ENCODE data around the gene SGSM1.

The SGSM1 gene

GRCh38 chr22:24841261-24841660, 35.2 kb downstream of the SGSM1 start:
- DNase-seq, result no peak

- no peak for DNase-seq
Observed at GRCh38 chr22:24843048-24843447, 37.0 kb downstream of the SGSM1 start.

DNA sequence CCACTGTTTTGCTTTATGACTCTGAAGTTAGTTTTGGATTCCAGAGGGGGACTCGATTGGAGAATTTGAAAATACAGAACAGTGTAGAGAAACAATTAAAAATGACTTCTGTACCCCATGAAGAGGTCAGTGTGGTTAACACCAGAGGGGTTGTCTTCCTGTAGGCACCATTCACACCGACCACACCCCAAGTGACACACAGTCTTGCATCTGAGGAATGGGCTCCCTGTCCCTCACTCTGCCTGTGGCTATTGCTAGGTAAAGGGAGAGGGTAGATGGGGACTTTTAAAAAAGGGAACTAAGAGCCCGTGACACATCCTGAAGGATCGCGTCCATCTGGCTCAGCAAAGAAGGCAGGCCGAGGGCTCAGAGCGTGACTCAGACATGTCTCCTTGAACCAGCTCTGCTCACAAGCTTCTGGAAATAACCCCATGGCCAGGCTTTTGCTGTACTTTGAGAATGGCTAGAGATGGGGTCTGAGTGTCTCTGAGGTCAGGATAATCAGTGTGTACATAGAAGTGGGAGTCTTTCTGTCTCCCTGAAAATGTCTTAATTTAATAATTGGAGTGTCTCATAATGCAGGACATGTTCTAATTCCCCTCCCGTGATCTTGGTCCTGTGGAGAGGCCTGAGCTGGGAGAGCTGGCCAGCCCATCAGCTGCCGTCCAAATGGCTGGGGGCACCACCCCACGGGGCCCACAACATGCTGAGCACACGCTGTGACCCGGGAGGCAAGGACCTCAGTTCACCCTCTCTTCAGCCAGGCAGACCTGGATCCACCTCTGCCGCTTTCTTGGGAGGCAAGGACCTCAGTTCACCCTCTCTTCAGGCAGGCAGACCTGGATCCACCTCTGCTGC, 39.3 kb downstream of the SGSM1 start:
- no peak for DNase-seq

- no peak for DNase-seq
Observed at GRCh38 chr22:24847490-24847889, 41.5 kb downstream of the SGSM1 start.

GRCh38 chr22:24848559-24849168, 42.7 kb downstream of the SGSM1 start:
- DNase-seq, result no peak

DNA sequence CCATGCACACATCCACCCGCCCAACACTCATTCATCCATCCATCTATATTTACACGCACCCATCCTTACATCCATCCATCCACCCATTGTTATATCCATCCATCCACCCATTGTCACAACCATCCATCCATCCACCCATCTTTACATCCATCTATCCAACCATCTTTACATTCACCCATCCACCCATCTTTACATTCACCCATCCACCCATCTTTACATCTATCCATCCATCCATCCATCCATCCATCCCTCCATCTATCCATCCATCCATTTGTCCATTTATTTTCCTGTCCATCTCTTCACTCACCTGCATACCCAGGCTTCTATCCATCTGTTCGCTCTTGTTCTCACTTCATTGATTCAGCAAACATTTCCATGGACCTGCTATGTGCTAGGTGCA, 49.8 kb downstream of the SGSM1 start:
- no peak for DNase-seq

DNA sequence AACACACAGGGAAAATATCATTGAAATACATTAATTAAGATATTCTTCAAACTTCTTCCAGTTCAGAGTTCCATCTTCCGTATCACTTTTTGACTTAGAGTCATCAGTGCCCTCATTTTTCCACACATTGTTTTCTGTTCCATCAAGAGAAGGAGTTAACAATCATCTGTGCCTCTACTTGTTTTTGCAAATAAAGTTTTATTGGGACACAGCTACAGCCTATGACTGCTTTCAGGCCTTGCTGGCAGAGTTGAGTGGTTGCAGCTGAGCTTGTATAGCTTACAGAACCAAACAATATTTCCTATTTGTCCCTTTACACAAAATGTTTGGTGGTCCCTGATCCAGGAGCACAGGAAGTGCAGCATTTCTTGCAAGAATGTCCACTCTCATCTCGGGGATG, 51.6 kb downstream of the SGSM1 start:
- DNase-seq, result no peak

GRCh38 chr22:24859587-24859986, 53.6 kb downstream of the SGSM1 start:
- DNase-seq, result no peak

DNA sequence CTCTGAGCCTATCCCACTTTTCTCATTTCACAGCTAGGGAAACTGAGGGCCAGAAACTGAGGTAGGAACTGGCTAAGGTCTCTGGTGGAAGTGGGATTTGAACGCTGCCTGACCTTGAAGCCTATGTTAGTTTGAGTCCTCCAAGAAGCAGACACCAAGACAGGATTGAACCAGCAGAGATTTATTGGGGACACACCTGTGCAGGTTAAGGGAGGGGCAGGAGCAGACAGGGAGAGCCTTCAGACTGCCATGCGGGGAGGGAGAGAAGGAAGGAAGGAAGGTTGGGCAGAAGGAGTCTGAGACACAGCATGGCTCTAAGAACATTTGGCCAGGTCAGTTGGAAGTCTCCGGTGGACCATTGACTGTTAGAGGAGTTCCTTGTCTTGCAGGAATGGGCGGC, 59.5 kb downstream of the SGSM1 start:
- no peak for DNase-seq

DNA sequence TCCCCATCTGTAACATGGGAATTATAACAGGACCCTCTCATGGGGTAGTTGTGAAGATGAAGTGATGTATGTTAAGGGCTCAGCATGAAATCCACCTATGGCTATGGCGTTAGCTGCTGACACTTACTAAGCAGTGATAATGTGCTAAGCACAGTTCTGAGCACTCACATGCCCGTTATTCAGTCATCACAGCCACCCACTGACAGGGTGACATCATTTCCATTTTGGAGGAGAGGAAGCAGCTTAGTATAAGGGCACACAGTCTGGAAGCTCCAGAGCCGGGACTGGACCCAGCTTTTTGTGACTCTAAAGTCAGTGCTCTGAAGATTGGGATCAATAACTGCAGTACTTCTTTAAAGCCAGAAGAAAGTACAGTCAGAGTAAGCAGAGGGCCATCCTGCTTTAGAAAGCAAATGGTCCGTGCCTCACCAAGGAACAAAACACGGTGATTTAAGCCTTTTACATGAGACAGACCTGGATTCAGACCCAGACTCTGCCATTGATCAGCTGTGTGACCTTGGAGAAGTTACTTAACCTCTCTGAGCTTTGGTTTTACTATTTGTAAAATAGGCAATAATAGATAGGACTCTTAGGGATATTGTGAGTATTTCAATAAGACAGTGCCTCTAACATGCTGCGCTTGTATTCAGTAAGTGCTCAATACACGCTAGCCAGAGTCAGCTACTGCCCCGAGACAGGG, 61.5 kb downstream of the SGSM1 start:
- DNase-seq, result no peak

- DNase-seq, result no peak
Observed at GRCh38 chr22:24868979-24869378, 63.0 kb downstream of the SGSM1 start.

DNA sequence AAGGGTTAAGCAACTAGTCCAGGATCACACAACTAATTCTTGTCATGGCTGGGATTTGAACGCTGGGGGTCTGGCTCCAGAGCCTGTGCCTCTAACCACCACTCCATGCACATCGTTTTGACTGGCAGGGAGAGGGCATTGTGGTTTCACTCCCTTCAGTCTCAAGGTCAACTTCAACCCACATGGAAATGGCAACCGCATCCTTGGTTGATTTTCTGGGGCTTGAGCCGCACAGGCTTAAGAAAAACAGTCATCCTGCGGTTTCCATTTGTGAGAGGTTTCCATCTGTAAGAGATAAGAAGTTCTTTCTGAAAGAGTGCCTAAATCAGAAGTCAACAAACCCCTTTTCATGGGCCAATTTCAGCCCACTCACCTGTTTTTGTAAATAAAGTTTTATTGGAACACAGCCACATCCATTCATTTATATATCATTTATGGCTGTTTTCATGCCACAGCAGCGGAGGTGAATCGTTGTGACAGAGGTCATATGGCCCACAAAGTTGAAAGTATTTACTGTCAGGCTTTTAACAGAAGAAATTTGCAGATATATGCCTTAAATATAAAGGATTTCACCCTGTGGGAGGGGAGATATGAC, 65.7 kb downstream of the SGSM1 start:
- DNase-seq, result no peak

DNA sequence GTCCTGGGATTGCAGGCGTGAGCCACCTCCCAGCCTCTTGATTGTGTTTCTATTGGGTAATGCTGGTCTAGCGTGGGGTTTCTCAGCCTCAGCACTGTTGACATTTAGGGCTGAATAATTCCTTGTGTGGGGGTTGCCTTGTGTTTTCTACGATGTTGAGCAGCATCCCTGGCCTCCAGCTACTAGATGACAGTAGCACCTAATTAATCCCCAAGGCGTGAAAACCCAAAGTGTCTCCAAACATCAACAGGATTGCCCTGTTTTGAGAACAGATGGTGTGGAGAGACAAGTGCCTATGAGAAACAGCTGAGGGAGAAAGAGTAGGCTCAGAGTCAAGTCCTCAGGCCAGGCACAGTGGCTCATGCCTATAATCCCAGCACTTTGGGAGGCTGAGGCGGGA, 67.2 kb downstream of the SGSM1 start:
- DNase-seq, result no peak

DNA sequence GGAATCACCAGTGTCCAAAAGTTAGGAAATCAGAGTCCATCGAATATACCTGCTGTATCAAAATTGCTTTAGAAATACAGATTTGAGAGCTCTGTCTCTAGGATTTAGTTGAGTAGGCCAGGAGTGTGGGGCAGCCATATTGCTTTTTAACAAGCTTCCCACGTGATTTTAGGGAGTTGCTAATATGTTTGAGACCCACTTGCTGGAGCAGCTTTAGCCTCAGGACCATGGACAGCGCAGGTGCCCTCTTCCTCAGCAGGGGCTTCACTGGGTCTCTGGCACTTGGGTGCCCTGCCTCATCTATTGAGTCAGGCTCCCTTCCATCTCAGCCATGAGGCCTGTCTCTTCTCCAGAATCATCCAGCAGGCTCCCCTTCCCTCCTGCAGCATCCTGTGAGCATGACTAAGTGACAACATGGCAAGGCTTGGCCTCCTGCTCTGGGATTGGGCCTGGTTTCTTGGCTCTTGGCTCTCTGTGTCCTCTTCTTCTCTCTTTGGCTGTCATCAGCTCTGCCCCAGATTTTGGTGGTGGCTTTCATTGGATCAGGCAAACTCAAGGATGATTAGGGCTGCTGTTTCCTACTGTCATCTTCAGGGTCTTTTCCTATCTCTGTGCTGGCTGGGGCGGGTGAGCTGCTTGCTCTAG, 70.0 kb downstream of the SGSM1 start:
- DNase-seq, result peak; percentile 7

- DNase-seq, result no peak
Observed at GRCh38 chr22:24876700-24877099, 70.7 kb downstream of the SGSM1 start.

GRCh38 chr22:24878969-24879368, 73.0 kb downstream of the SGSM1 start:
- no peak for DNase-seq

GRCh38 chr22:24883432-24883831, 77.4 kb downstream of the SGSM1 start:
- no peak for DNase-seq

DNA sequence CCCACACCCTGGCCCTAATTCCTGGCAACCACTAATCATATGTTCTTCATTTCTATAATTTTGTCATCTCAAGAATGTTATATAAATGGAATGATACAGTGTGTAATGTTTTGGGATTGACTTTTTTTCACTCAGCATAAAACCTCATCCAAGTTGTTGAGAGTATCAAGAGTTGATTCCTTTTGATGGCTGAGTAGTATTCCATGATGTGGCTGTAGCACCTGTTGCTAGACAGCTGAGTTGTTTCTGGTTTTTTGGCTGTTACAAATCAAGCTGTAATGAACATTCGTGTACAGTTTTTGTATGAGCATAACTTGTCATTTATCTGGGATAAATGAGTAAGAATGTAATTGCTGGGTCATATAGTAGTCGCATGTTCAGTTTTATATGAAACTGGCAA, 81.2 kb downstream of the SGSM1 start:
- DNase-seq, result no peak

DNA sequence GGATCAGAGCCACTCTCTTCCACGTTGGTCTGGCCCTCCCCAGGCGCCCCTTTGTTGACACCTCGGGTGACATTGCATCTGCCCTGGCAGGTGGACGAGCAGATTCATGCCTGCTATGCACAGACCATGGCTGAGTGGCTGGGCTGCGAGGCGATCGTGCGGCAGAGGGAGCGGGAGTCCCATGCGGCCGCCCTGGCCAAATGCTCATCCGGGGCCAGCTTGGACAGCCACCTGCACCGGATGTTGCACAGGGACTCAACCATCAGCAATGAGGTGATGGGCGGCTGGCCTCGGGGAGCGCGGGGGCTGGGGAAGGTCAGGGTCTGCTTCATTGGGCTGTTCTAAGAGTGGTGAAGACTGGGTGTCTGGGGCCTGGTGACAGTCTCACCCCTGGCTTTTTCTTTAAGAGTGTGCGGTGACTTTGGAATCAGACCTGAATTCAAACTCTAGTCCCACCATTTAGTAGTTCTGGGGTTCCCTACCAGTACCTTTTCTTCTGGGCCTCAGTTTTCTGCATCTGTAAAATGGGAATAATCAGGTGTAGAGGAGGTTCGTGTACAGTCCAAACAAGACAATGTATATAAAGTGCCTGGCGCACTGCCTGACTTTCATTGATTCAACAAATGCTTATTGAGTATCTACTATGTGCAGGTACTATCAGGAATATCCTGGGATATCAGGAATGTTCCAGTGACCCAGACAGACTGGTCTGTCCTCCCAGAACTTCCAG, 87.5 kb downstream of the SGSM1 start:
- no peak for DNase-seq

DNA sequence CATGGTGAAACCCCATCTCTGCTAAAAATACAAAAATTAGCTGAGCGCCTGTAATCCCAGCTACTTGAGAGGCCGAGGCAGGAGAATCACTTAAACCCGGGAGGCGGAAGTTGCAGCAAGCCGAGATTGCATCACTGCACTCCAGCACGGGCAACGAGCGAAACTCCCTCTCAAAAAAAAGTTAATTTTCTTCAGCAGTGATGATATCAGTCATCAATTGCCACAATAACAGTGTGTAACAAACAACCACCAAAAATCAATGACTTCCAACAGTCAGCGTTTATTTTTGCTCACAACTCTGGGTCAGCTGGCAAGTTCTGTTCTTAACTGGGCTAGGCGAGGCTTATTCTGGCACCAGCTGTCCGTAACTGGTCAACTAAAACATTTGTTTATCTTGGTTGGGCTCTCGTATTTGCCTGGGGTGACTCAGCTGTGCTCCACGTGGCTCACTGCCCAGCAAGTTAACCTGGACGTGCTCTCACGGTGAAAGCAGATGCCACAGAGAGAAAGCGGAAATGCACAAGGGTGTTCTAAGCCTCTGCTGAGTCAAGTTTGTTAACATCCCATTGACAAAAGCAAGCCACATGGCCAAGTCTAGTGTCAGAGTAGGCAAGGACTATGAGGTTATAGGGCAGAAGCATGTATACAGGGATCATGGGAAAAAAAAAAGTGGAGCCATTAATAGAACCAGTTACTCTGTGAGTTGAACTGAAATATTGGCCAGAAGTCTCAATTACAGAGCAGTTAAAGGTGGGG, 88.4 kb downstream of the SGSM1 start:
- DNase-seq, result no peak

DNA sequence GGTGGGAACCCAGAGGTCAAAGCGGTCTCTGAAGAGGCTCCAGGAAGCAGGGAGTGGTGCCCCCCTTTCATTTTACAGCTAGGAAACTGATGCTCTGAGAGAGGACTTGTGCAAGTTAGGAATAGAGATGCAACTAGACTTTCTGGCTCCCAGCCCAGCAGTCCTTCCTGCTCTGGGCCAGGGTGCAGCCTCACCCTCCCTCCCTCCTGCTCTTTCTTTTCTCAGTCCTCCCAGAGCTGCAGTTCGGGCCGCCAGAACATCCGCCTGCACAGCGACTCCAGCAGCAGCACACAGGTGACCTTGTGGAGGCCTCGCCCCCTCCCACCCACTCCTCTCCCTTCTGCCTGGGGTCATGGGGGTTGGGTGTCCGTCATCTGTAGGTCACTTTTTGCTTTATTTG, 89.0 kb downstream of the SGSM1 start:
- no peak for DNase-seq

- no peak for DNase-seq
Observed at GRCh38 chr22:24901448-24901847, 95.4 kb downstream of the SGSM1 start.

Data from CD4-positive, alpha-beta T cell treated with Interleukin-6 for 4 hours (primary cell).